ENCODE results near the gene CELSR3.

- TF ChIP-seq CTCF (IDR thresholded peaks at IDR 0.05) (no peak), POLR2A (IDR thresholded peaks at IDR 0.05) (no peak), EP300 (IDR thresholded peaks at IDR 0.05) (no peak)
Measured at GRCh38 chr3:48660800-48661400, 1.8 kb downstream of the CELSR3 start.
